Hematopoietic multipotent progenitor cell treated with erythropoietin and hydrocortisone succinate and interleukin-3 and kit ligand, for 8 days (in vitro differentiated cells): ENCODE results near the gene RFESD.
"Not testable (repeated sequence)": the region's sequence is repeated elsewhere in the genome, so short reads cannot be mapped to it uniquely, and the experiment has no call there.

Experiments
- DNase-seq: peaks from one replicate; pipeline ENCODE4 v3.0.0-alpha.2; 2015

RFESD gene

GRCh38 chr5:95667678-95668077 lies 21.1 kb downstream of the RFESD start:
- DNase-seq = no peak

- DNase-seq = no peak
These were observed 21.6 kb downstream of the RFESD start for GRCh38 chr5:95668216-95668615.

- DNase-seq = no peak
These were observed 22.2 kb downstream of the RFESD start for GRCh38 chr5:95668728-95669127.

GRCh38 chr5:95669540-95669939 lies 23.0 kb downstream of the RFESD start:
- DNase-seq = no peak

GRCh38 chr5:95669985-95670384 lies 23.4 kb downstream of the RFESD start:
- DNase-seq = no peak

- DNase-seq = no peak
These were observed 24.0 kb downstream of the RFESD start for GRCh38 chr5:95670568-95670967.

GRCh38 chr5:95671826-95672225 lies 25.2 kb downstream of the RFESD start:
- no peak for DNase-seq

- no peak for DNase-seq
These were observed 26.1 kb downstream of the RFESD start for GRCh38 chr5:95672641-95673040.

- no peak for DNase-seq
These were observed 26.5 kb downstream of the RFESD start for GRCh38 chr5:95673081-95673480.

- no peak for DNase-seq
These were observed 36.3 kb downstream of the RFESD start, which contains the start of gene SPATA9 for GRCh38 chr5:95682891-95683290. SPATA9 (minus strand) TSS chr5:95682991; CDS start chr5:95682854, 137 bp downstream.

- DNase-seq = no peak
These were observed 37.8 kb downstream of the RFESD start for GRCh38 chr5:95684361-95684760.

GRCh38 chr5:95686651-95687050 lies 40.1 kb downstream of the RFESD start:
- no peak for DNase-seq

GRCh38 chr5:95689680-95690079 lies 43.1 kb downstream of the RFESD start:
- no peak for DNase-seq

GRCh38 chr5:95690333-95690732 lies 43.8 kb downstream of the RFESD start:
- no peak for DNase-seq

- no peak for DNase-seq
These were observed 51.5 kb downstream of the RFESD start for GRCh38 chr5:95697781-95698681.

- no peak for DNase-seq
These were observed 52.8 kb downstream of the RFESD start for GRCh38 chr5:95699337-95699736.

- DNase-seq = no peak
These were observed 54.5 kb downstream of the RFESD start for GRCh38 chr5:95701074-95701473.

- no peak for DNase-seq
These were observed 57.6 kb downstream of the RFESD start for GRCh38 chr5:95704150-95704549.

- not testable (repeated sequence) for DNase-seq
These were observed 59.6 kb downstream of the RFESD start for GRCh38 chr5:95706196-95706595.

- DNase-seq = no peak
These were observed 60.5 kb downstream of the RFESD start for GRCh38 chr5:95707055-95707454.
